Measurements from ENCODE around the gene ZNF397.
"Not testable (repeated sequence)": the region's sequence is repeated elsewhere in the genome, so short reads cannot be mapped to it uniquely, and the experiment has no call there.

ZNF397 gene

GRCh38 chr18:35240664-35241447 lies at the start of gene ZNF397:
Gene ZNF397 (plus strand): TSS chr18:35241034. CDS start chr18:35242471, 1,437 bp downstream.
- DNase-seq (ENCODE audit: extremely low spot score, insufficient read length, low read depth) (peak; percentile 89), FAIRE-seq (peak; percentile 98)

- no peak for FAIRE-seq
Measured at GRCh38 chr18:35191698-35192025, 49.2 kb upstream of the ZNF397 start.

GRCh38 chr18:35192415-35192814 lies 48.4 kb upstream of the ZNF397 start:
- DNase-seq (ENCODE audit: extremely low spot score, insufficient read length, low read depth) = no peak
- FAIRE-seq = no peak

More at GRCh38 chr18:35191698-35192025, 49.2 kb upstream of the ZNF397 start:
- DNase-seq (ENCODE audit: extremely low spot score, insufficient read length, low read depth) = no peak

DNA sequence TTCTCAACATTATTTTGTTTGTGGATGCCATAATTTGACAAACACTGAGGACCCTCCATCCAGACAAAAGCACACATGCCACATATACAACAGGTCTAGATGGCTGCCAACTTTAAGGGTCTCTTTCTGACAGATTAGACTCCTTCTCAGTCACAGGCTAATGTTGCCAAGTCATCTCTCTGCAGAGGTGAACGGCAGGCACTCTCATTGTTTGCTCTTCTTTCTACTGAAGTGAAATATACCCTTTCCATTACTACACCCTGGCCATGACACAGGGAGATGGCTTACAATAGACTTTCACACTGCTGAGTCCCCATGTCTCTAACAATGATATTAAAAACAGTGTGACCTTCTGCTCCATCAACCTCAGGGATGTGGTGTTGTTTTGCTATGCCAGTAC lies 47.5 kb upstream of the ZNF397 start:
- no peak for DNase-seq (ENCODE audit: extremely low spot score, insufficient read length, low read depth)
- FAIRE-seq = no peak

- FAIRE-seq = no peak
- DNase-seq (ENCODE audit: extremely low spot score, insufficient read length, low read depth) = no peak
Measured at GRCh38 chr18:35197296-35197695, 43.5 kb upstream of the ZNF397 start.

GRCh38 chr18:35201256-35201931 lies 39.4 kb upstream of the ZNF397 start:
- FAIRE-seq = no peak
- DNase-seq (ENCODE audit: extremely low spot score, insufficient read length, low read depth) = no peak

DNA sequence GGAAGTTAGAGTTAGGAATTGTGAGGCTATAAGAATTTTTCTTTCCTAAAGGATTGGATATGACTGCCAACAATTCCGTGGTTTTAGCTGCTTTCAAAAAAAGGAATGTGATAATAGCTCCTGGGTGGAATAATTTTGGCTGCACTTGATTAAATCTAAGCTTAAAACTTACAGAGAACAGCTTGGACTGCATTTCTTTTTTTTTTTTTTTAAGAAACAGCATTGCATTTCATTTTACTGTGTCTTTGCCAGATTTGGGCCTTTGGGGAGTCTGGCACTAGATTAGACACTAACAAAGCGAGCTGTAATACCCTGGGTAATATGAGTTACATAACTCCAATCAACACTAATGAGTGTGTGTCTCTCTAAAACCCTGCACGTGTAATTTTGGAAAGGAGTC lies 37.8 kb upstream of the ZNF397 start:
- FAIRE-seq (no peak), DNase-seq (ENCODE audit: extremely low spot score, insufficient read length, low read depth) (no peak)

GRCh38 chr18:35205199-35205712 lies 35.6 kb upstream of the ZNF397 start:
- no peak for FAIRE-seq
- DNase-seq (ENCODE audit: extremely low spot score, insufficient read length, low read depth) = no peak

- not testable (repeated sequence) for FAIRE-seq
Measured at GRCh38 chr18:35205746-35206458, 34.9 kb upstream of the ZNF397 start.

GRCh38 chr18:35215026-35215425 lies 25.8 kb upstream of the ZNF397 start:
- no peak for FAIRE-seq
- DNase-seq (ENCODE audit: extremely low spot score, insufficient read length, low read depth) = no peak

More at GRCh38 chr18:35205746-35206458, 34.9 kb upstream of the ZNF397 start:
- DNase-seq (ENCODE audit: extremely low spot score, insufficient read length, low read depth) = not testable (repeated sequence)

GRCh38 chr18:35216611-35217010 lies 24.2 kb upstream of the ZNF397 start:
- DNase-seq (ENCODE audit: extremely low spot score, insufficient read length, low read depth) = not testable (repeated sequence)

GRCh38 chr18:35219331-35219730 lies 21.5 kb upstream of the ZNF397 start:
- not testable (repeated sequence) for DNase-seq (ENCODE audit: extremely low spot score, insufficient read length, low read depth); FAIRE-seq

More at GRCh38 chr18:35216611-35217010, 24.2 kb upstream of the ZNF397 start:
- not testable (repeated sequence) for FAIRE-seq

DNA sequence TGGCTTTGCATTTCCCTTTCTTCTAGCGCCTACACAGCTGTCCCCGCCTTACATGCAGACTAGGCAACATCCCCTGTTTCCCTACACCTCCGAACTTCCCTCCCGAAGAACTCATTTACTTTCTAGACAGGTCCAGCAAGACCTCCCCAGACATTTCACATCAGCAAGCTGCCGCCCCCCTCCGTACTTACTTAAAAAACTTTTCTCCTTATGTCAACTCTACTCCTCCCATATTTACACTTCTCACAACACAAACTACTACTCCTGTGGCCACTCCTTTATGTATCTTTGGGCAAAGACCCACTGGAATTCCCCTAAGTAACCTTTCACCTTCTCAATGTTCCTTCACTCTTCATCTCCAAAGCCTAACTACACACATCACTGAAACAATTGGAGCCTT lies 20.4 kb upstream of the ZNF397 start:
- FAIRE-seq = no peak

GRCh38 chr18:35223797-35224196 lies 17.0 kb upstream of the ZNF397 start:
- no peak for FAIRE-seq
- DNase-seq (ENCODE audit: extremely low spot score, insufficient read length, low read depth) = no peak

More for the DNA sequence above, 20.4 kb upstream of the ZNF397 start:
- DNase-seq (ENCODE audit: extremely low spot score, insufficient read length, low read depth) = no peak

GRCh38 chr18:35227254-35227653 lies 13.6 kb upstream of the ZNF397 start:
- DNase-seq (ENCODE audit: extremely low spot score, insufficient read length, low read depth) (no peak), FAIRE-seq (no peak)

GRCh38 chr18:35231052-35231451 lies 9.8 kb upstream of the ZNF397 start:
- peak; percentile 92 for FAIRE-seq

DNA sequence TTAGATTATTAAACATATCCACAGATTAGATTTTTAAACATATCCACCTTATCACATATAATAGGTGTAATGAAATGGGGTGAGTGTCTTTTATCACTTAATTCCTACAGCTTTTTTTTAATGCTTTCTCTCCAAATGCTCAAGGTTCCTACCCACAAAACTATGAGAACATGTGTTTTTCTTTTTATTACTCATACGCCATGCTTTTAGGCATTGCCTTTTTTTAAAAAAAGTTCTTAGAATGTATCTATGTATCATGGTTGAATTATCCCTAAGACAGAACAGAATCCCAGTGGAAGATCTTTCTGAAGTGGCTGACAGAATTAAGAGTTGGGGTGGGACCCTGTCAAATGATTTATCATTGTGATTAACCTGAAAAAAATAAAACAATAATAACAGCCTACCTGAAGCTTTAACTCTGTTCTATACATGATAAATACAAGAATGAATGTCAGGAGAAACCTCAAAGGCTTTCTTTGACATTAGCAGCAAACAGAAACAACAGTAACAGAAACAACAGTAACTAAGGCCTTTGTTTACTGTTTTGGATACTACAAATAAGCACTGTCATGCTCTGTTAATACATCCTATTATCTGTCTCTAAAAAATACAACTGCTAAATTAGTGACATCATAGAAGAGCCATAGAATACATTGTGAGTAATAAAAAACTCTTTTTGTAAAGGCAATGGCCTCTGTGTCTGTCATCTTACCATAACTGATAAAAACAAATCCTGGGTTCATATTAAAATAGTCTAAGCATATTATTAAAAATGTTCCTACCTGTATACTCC lies 4.1 kb upstream of the ZNF397 start:
- FAIRE-seq (no peak), DNase-seq (ENCODE audit: extremely low spot score, insufficient read length, low read depth) (no peak)

More at GRCh38 chr18:35231052-35231451, 9.8 kb upstream of the ZNF397 start:
- peak; percentile 26 for DNase-seq (ENCODE audit: extremely low spot score, insufficient read length, low read depth)

DNA sequence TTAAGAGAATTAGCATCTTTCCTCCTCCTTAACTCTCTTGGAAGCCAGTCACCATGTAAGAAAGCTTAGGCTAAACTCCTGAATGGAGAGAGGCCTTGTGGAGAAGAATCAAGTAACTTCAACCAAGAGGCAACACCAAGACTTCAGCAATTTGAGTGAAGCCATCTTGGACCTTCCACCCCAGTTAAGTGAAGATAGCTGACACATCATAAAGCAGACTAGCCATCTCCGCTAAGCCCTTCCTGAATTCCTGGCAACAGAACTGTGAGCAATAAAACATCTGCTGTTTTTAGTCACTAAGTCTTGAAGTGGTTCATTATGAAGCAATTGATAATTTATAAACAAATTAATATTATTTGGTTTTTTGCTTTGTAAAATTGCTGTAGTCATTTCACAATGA lies 1.5 kb upstream of the ZNF397 start:
- FAIRE-seq (no peak), DNase-seq (ENCODE audit: extremely low spot score, insufficient read length, low read depth) (no peak)

GRCh38 chr18:35241448-35241804 lies 592 bp downstream of the ZNF397 start:
- FAIRE-seq = peak; percentile 50
- no peak for DNase-seq (ENCODE audit: extremely low spot score, insufficient read length, low read depth)

DNA sequence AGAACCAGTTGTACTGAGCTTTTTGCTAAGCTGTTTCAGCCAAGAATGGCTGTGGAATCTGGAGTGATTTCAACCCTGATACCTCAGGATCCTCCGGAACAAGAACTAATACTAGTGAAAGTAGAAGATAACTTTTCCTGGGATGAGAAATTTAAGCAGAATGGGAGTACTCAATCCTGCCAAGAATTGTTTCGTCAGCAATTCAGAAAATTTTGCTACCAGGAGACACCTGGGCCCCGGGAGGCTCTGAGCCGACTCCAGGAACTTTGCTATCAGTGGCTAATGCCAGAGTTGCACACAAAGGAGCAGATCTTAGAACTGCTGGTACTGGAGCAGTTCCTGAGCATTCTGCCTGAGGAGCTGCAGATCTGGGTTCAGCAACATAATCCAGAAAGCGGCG lies 1.6 kb downstream of the ZNF397 start:
- DNase-seq (ENCODE audit: extremely low spot score, insufficient read length, low read depth) (no peak), FAIRE-seq (no peak)

Measured in GM18507 (cell line).